Measurements from ENCODE around the gene OSBPL7.

- TF ChIP-seq CTCF (IDR thresholded peaks at IDR 0.05) = no peak
- no peak for TF ChIP-seq POLR2A (IDR thresholded peaks at IDR 0.05)
- TF ChIP-seq EP300 (IDR thresholded peaks at IDR 0.05) = no peak
Measured at GRCh38 chr17:47807421-47807820, 14.2 kb downstream of the OSBPL7 start.
